Uterus (tissue), 4 donors: Measurements from ENCODE around the gene BRD3. TPM values are rescaled to one million over a fixed set of nuclear protein-coding genes. Genes with fewer than 3 reads are reported as not detected.

Source experiments
- DNase-seq, 2 donors: peaks; one replicate each; pipeline ENCODE4 v3.0.0-alpha.2; 2019 to 2020
- H3K27ac ChIP-seq, 2 donors: fragments of 200-600 bp; sonication (generic); 1 replicate in 1 of 2; 2 replicates in 1 of 2; pipeline ENCODE4 v1.5.1; 2016 to 2018
- H3K27me3 ChIP-seq, 2 donors: fragments of 200-600 bp; sonication (generic); one replicate each; pipeline ENCODE4 v1.5.1; 2018 to 2019; ENCODE audit warnings: control low read depth in 1 of 2
- H3K36me3 ChIP-seq, 2 donors: fragments of 200-600 bp; sonication (generic); one replicate each; pipeline ENCODE4 v1.5.1; 2019; ENCODE audit warnings: control low read depth in 1 of 2
- H3K4me1 ChIP-seq, 2 donors: fragments of 200-600 bp; sonication (generic); one replicate each; pipeline ENCODE4 v1.5.1; 2018 to 2019; ENCODE audit warnings: control low read depth in 1 of 2
- H3K4me3 ChIP-seq, 2 donors: fragments of 200-600 bp; sonication (generic); 1 replicate in 1 of 2; 2 replicates in 1 of 2; pipeline ENCODE4 v1.5.1; 2018 to 2019; ENCODE audit warnings: mild to moderate bottlenecking in 1 of 2
- H3K9me3 ChIP-seq, 2 donors: fragments of 200-600 bp; sonication (generic); one replicate each; pipeline ENCODE4 v1.5.1; 2019; ENCODE audit warnings: control low read depth in 1 of 2
- POLR2A ChIP-seq, 2 donors: fragments of 450-650 bp; IDR thresholded peaks; one replicate each; pipeline ENCODE4 v1.6.1; 2016; ENCODE audit warnings: antibody characterized with exemption in 2 of 2, mild to moderate bottlenecking in 1 of 2, moderate library complexity in 1 of 2
- intact Hi-C: fragments of 100-400 bp; cut with DNase I; formaldehyde crosslinking; loops from one replicate; pipeline ENCODE4 v1.15.1; 2023; ENCODE audit warnings: low total_unique reads
- total RNA-seq, 4 donors: library from RNA; depleted of rRNA in 3 of 4; stranded (reverse); fragments of >200 nt in 3 of 4; gene quantifications; one replicate each; pipeline versions ENCODE4 v1.1.0 to v1.2.4, GENCODE V29; 2014 to 2023
- TF ChIP-seq, protein P1 (sequence below), 4 experiments: fragments of 200-600 bp in 2 of 4; fragments of 450-650 bp in 2 of 4; sonication (generic) in 2 of 4; IDR thresholded peaks; one replicate each; pipeline ENCODE4 v1.5.1; 2016 to 2019; ENCODE audit warnings: antibody characterized with exemption in 4 of 4, mild to moderate bottlenecking in 2 of 4, moderate library complexity in 1 of 4
- donor health status: DM: yes; HTN: yes; CAD: no.

BRD3 gene
- total RNA-seq, 4 donors from 2014 or later, result 7.2 to 85.0 (median 42.6) TPM

- H3K4me1 ChIP-seq, result no peaks in the 10 kb centered on the region
- no peak for TF ChIP-seq POLR2A (IDR thresholded peaks at IDR 0.05)
- TF ChIP-seq, protein P1, sequence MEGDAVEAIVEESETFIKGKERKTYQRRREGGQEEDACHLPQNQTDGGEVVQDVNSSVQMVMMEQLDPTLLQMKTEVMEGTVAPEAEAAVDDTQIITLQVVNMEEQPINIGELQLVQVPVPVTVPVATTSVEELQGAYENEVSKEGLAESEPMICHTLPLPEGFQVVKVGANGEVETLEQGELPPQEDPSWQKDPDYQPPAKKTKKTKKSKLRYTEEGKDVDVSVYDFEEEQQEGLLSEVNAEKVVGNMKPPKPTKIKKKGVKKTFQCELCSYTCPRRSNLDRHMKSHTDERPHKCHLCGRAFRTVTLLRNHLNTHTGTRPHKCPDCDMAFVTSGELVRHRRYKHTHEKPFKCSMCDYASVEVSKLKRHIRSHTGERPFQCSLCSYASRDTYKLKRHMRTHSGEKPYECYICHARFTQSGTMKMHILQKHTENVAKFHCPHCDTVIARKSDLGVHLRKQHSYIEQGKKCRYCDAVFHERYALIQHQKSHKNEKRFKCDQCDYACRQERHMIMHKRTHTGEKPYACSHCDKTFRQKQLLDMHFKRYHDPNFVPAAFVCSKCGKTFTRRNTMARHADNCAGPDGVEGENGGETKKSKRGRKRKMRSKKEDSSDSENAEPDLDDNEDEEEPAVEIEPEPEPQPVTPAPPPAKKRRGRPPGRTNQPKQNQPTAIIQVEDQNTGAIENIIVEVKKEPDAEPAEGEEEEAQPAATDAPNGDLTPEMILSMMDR (IDR thresholded peaks at IDR 0.05), result no peak
- no peaks in the 10 kb centered on the region for H3K36me3 ChIP-seq
- no peaks in the 10 kb centered on the region for H3K9me3 ChIP-seq
- DNase-seq, result no peak
- H3K27ac ChIP-seq, result no peak overlapping the region
- intact Hi-C loops, result no loop called here
- H3K27me3 ChIP-seq, result no peaks in the 10 kb centered on the region
- H3K4me3 ChIP-seq, result no peak overlapping the region
Observed at GRCh38 chr9:134031783-134032182, 36.0 kb downstream of the BRD3 start.

GRCh38 chr9:134030821-134031470 is 36.9 kb downstream of the BRD3 start:
- no peak overlapping the region for H3K4me3 ChIP-seq
- no peaks in the 10 kb centered on the region for H3K9me3 ChIP-seq
- intact Hi-C loops, result no loop called here
- no peak for DNase-seq
- no peaks in the 10 kb centered on the region for H3K36me3 ChIP-seq
- H3K27me3 ChIP-seq, result no peaks in the 10 kb centered on the region
- H3K27ac ChIP-seq, result no peak overlapping the region
- TF ChIP-seq, protein P1 (IDR thresholded peaks at IDR 0.05), result no peak
- no peak for TF ChIP-seq POLR2A (IDR thresholded peaks at IDR 0.05)
- no peaks in the 10 kb centered on the region for H3K4me1 ChIP-seq

- no peaks in the 10 kb centered on the region for H3K36me3 ChIP-seq
- DNase-seq, result no peak
- H3K4me3 ChIP-seq, result no peak overlapping the region
- TF ChIP-seq POLR2A (IDR thresholded peaks at IDR 0.05), result no peak
- TF ChIP-seq, protein P1 (IDR thresholded peaks at IDR 0.05), result no peak
- H3K9me3 ChIP-seq, result no peaks in the 10 kb centered on the region
- H3K4me1 ChIP-seq, result no peaks in the 10 kb centered on the region
- no peaks in the 10 kb centered on the region for H3K27me3 ChIP-seq
- intact Hi-C loops, result no loop called here
- H3K27ac ChIP-seq, result no peak overlapping the region
Observed at GRCh38 chr9:134029248-134030226, 38.3 kb downstream of the BRD3 start.

GRCh38 chr9:134028575-134029247 is 39.1 kb downstream of the BRD3 start:
- intact Hi-C loops, result no loop called here
- Histone ChIP-seq H3K27me3 (no peaks in the 10 kb centered on the region), H3K4me1 (no peaks in the 10 kb centered on the region), H3K36me3 (no peaks in the 10 kb centered on the region), H3K27ac (no peak overlapping the region), H3K4me3 (no peak overlapping the region), H3K9me3 (no peaks in the 10 kb centered on the region)
- TF ChIP-seq, protein P1 (IDR thresholded peaks at IDR 0.05), result no peak
- TF ChIP-seq POLR2A (IDR thresholded peaks at IDR 0.05), result no peak
- no peak for DNase-seq
